ENCODE measurements around the gene ZNF207.
"Not testable (repeated sequence)": the region's sequence is repeated elsewhere in the genome, so short reads cannot be mapped to it uniquely, and the experiment has no call there.

Gene ZNF207

DNA sequence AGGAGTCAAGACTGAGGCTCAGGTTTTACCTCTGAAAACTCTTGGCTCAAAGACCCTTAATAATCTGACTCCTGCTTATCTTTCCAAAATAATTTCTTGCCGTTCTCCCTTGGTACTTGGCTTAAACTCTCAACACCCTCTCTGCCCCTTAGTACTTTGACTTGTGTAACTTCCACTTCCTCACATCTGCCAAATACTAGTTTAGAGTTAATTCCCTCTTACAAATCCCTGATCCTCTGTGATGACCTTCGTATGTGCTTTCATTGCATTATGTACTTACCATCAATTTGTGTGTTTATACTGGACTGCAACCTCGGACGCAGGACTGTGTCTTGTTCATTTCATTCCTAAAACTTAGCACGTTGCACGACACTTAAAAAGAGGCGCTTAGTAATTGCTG lies 35.2 kb downstream of the ZNF207 start:
- in situ Hi-C loops (cut with MboI; ENCODE audit: low sequenced_read_pairs), result no loop called here

DNA sequence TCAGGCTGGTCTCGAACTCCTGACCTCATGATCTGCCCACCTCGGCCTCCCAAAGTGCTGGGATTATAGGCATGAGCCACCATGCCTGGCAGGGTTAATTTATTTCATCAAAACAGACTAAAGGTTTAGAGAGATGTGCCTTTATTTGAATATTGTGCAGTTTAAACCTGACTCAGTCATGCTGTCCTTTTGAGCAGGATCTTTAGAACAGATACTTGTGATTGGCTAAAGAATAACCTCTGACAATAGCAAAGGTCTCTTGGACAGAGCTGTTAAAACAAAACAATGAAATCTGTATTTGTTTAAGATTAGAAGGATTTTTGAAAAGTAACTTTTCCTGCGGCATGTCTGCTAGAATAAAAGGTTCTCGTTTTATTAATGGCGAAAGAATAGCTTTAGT lies 36.0 kb downstream of the ZNF207 start:
- in situ Hi-C loops (cut with MboI; ENCODE audit: low sequenced_read_pairs), result no loop called here

DNA sequence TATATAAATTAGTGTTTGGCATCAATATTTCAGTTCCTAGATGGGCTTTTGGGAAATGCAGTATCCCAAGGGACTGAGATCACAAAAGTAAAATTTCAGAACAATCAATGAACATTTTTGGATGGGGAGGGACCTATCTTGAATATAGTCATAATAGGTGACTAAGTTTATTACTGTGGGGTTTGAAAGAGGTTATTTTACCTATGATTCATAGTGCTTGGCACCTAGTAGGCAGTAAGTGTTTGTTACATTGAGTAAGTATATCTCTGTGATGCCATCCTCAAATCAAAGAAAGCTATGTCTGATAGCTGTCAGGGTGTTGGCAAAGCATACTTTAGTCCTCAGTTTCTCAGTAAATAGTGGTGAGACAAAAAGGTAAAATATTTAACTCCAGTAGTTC lies 36.9 kb downstream of the ZNF207 start:
- in situ Hi-C loops (cut with MboI; ENCODE audit: low sequenced_read_pairs), result no loop called here

DNA sequence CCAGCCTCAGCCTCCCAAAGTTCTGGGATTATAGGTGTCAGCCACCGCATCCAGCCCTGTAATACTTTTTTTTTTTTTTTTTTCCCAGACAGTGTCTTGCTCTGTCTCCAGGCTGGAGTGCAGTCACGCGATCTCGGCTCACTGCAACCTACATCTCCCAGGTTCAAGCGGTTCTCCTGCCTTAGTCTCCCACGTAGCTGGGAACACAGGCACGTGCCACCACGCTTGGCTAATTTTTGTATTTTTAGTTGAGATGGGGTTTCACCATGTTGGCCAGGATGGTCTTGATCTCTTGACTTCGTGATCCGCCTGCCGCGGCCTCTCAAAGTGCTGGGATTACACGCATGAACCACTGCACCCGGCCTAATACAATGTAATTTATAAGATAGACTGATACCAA lies 38.2 kb downstream of the ZNF207 start:
- in situ Hi-C loops (cut with MboI; ENCODE audit: low sequenced_read_pairs), result not testable (repeated sequence)

DNA sequence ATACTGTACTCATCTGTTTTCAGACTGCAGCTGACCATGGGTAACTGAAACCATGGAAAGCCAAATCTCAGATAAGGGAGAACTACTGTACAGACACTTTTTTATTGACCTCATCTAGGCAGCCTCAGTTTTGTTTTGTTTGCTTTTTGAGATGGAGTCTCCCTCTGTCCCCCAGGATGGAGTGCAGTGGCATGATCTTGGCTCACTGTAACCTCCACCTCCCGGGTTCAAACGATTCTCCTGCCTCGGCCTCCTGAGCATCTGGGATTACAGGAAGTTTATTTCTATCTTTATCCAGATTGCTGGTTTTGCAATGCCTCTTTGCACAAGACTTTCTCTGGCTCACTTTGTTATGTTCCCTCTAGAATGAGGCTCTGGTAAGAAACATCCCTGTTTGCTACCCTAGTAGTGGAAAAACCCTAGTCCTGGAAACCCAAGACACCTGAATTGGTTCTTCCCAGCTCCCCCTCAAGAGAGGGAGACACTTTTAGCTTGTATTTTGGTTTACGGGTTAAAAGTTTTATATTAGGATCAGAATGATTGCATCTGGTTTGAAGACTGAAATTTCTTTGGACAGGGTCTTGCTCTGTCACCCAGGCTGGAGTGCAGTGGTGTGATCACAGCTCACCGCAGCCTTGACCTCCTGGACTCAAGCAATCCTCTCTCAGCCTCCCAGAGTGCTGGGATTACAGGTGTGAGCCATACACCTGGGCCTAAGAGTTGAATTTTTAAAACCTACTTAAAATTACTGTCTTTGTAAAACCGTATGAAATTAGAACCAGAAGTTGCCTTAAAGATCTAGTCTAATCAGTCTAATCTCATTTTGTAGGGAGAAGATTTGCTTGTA lies 38.9 kb downstream of the ZNF207 start:
- in situ Hi-C loops (cut with MboI; ENCODE audit: low sequenced_read_pairs), result no loop called here

DNA sequence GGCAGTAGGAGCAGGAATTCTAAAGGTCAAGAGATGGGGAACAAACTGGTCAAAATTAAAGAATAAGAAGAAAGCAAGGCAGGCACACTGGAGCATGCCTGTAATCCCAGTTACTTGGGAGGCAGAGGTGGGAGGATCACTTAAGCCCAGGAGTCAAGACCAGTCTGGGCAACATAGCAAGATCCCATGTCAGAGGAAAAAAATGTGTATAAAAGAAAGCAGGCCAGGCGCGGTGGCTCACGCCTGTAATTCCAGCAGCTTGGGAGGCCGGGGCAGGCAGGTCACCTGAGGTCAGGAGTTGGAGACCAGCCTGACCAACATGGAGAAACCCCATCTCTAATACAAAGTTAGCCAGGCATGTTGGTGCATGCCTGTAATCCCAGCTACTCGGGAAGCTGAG lies 43.9 kb downstream of the ZNF207 start:
- in situ Hi-C loops (cut with MboI; ENCODE audit: low sequenced_read_pairs), result no loop called here

DNA sequence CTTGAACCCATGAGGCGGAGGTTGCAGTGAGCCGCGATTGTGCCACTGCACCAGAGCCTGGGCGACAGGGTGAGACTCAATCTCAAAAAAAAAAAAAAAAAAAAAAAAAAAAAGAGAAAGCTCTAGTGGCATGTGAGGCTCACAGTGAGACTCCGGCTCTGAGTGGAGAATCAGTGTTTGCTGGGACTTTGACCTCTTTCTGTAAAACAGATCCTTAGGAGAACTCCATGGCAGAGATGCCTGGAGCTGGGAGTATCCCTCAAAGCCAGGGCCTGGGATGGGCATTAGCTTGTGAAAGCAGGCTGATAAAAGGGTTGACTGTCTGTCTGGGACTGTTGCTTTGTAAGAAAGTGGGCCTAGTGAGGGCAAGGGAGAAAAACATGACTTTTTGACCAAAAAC lies 46.4 kb downstream of the ZNF207 start:
- in situ Hi-C loops (cut with MboI; ENCODE audit: low sequenced_read_pairs), result no loop called here

DNA sequence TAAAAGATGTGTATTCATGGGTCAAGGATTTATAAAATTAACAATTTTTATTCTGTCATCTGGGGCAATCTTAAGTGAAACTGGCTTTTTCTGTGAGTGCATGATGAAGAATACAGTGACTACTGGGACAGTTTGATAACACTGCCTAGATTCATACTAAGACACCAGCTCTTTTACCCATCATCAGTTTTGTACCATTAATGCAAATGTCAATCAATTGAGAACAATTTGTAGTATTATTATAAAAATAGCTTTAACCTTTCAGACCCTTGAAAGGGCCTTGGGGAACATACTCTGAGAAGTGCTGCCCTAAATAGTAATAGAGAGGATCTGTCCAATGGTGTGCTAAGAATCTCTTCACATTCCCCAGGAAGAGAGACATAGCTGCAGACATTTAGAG lies 49.0 kb downstream of the ZNF207 start:
- in situ Hi-C loops (cut with MboI; ENCODE audit: low sequenced_read_pairs), result no loop called here

DNA sequence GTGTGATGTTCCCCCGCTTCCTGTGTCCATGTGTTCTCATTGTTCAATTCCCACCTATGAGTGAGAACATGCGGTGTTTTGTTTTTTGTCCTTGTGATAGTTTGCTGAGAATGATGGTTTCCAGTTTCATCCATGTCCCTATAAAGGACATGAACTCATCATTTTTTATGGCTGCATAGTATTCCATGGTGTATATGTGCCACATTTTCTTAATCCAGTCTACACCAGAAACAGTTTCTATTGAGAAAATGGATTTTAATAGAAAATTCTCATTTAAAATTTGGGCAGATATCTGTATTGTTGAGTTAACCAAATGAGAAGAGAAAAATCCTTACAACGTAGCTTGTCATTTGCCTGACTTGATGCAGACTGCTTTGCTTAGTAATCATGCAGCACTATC lies 60.1 kb downstream of the ZNF207 start:
- in situ Hi-C loops (cut with MboI; ENCODE audit: low sequenced_read_pairs), result not testable (repeated sequence)

DNA sequence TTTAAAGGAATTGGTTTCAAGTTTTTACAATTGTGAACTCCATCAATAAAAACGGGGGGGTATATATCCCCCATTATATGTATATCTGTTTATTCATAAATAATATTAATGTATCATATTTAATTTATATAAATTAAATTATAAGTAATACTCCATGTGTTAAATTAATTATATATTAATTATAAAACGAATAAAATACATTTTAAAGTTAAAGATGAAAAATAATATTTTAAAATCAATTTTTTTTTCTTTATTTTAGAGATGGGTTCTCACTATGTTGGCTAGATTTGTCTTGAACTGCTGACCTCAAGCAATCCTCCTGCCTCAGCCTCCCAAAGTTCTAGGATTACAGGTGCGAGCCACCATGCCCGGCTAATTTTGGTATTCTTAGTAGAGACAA lies 76.9 kb downstream of the ZNF207 start:
- in situ Hi-C loops (cut with MboI; ENCODE audit: low sequenced_read_pairs), result no loop called here

DNA sequence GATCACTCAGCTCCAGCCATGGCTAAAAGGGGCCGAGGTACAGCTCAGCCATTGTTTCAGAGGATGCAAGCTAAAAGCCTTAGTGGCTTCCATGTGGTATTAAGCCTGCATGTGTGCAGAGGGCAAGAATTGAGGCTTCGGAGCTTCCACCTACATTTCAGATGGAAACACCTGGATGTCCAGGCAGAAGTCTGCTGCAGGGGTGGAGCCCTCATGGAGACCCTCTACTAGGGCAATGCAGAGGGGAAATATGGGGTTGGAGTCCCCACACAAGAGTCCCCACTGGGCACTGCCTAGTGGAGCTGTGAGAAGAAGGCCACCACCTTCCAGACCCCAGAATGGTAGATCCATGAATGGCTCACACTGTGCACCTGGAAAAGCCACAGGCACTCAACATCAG lies 79.6 kb downstream of the ZNF207 start:
- in situ Hi-C loops (cut with MboI; ENCODE audit: low sequenced_read_pairs), result no loop called here

Data from HL-60/S4 treated with phorbol 12-myristate 13-acetate at 8.2 ng/mL for 4 days and 3 days (cell line).